PFSK-1 (cell line): ENCODE data around the gene PYDC2.

Source experiments
- POLR2AphosphoS5 ChIP-seq: IDR thresholded peaks from 2 replicates; pipeline ENCODE4 v1.6.1; 2012; ENCODE audit warnings: low read depth, mild to moderate bottlenecking, control low read depth, low read length, moderate library complexity
- SIN3A ChIP-seq: IDR thresholded peaks from 2 replicates; pipeline ENCODE4 v1.6.1; 2012; ENCODE audit warnings: mild to moderate bottlenecking, low read length, moderate library complexity, borderline replicate concordance; ENCODE audit not compliant: insufficient read depth
- TAF1 ChIP-seq: IDR thresholded peaks from 2 replicates; pipeline ENCODE4 v1.6.1; 2012; ENCODE audit warnings: low read length, control low read depth, borderline replicate concordance; ENCODE audit not compliant: insufficient read depth

- TF ChIP-seq TAF1 (no peak), POLR2AphosphoS5 (no peak), SIN3A (no peak)
Observed at GRCh38 chr3:191415566-191415965, 45.4 kb upstream of the PYDC2 start.
